ENCODE data around the gene SLC35E2B. TPM values are rescaled to one million over a fixed set of nuclear protein-coding genes. Genes with fewer than 3 reads are reported as not detected.

The SLC35E2B gene
- total and polyA plus RNA-seq, 2 donors (not counting 1 experiment from before 2014, with no cell fraction given), result 17.5 to 55.8 TPM

DNA sequence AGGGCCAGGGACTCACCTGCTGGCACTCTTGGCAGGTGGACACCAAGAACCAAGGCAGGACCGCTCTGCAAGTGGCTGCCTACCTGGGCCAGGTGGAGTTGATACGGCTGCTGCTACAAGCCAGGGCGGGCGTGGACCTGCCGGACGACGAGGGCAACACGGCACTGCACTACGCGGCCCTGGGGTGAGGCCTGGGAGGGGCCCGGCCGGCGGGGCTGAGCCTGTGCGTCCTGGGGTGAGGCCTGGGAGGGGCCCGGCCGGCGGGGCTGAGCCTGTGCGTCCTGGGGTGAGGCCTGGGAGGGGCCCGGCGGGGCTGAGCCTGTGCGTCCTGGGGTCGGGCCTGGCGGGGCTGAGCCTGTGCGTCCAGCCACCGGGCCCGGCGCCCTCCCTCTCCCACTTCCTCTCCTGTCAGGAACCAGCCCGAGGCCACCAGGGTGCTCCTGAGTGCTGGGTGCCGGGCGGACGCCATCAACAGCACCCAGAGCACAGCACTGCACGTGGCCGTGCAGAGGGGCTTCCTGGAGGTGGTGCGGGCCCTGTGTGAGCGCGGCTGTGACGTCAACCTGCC is 65.2 kb downstream of the SLC35E2B start:
- Histone ChIP-seq H2AFZ (ENCODE audit: low read length) (no peak overlapping the region), H4K20me1 (ENCODE audit: control insufficient read depth, extremely low read depth, insufficient read depth, low read length) (no peaks in the 10 kb centered on the region), H3K27ac (ENCODE audit: insufficient read depth, low read length) (no peak overlapping the region), H3K4me1 (ENCODE audit: control insufficient read depth, extremely low read depth, insufficient read depth, low read length) (no peaks in the 10 kb centered on the region), H3K27me3 (ENCODE audit: control insufficient read depth, insufficient read depth, low read length) (peaks cover 6% of the 10 kb centered on the region), H3K79me2 (ENCODE audit: control insufficient read depth, insufficient read depth, low read length) (no peaks in the 10 kb centered on the region), H3K9me3 (ENCODE audit: control insufficient read depth, insufficient read depth, low read depth, low read length) (no peaks in the 10 kb centered on the region), H3K9ac (ENCODE audit: insufficient read depth, low read length) (no peak overlapping the region), H3K4me3 (replicated peaks in 1 of 4; ENCODE audit: control extremely low read depth in 1 of 4, insufficient read depth in 1 of 4, low read depth in 3 of 4, low read length in 4 of 4) (no peak overlapping the region), H3K36me3 (ENCODE audit: control insufficient read depth, insufficient read depth, low read length) (peaks cover 8% of the 10 kb centered on the region), H3K4me2 (ENCODE audit: extremely low read depth, insufficient read depth, low read length) (no peak overlapping the region)
- TF ChIP-seq EZH2 (IDR thresholded peaks at IDR 0.05; ENCODE audit: low read length, missing control alignments), result no peak
- TF ChIP-seq CTCF (conservative IDR thresholded peaks at IDR 0.05 in 1 of 2, IDR thresholded peaks at IDR 0.05 in 1 of 2; ENCODE audit: low read depth in 1 of 2, low read length in 2 of 2), result no peak
- DNase-seq (ENCODE audit: low read depth in 2 of 2), result no peak

- no peak for DNase-seq (ENCODE audit: low read depth in 2 of 2)
- H3K9me3 ChIP-seq (ENCODE audit: control insufficient read depth, insufficient read depth, low read depth, low read length), result no peaks in the 10 kb centered on the region
- H3K4me1 ChIP-seq (ENCODE audit: control insufficient read depth, extremely low read depth, insufficient read depth, low read length), result no peaks in the 10 kb centered on the region
- H3K4me2 ChIP-seq (ENCODE audit: extremely low read depth, insufficient read depth, low read length), result no peak overlapping the region
- H3K27ac ChIP-seq (ENCODE audit: insufficient read depth, low read length), result no peak overlapping the region
- H3K36me3 ChIP-seq (ENCODE audit: control insufficient read depth, insufficient read depth, low read length), result peaks cover 8% of the 10 kb centered on the region
- no peaks in the 10 kb centered on the region for H4K20me1 ChIP-seq (ENCODE audit: control insufficient read depth, extremely low read depth, insufficient read depth, low read length)
- H3K9ac ChIP-seq (ENCODE audit: insufficient read depth, low read length), result no peak overlapping the region
- no peak overlapping the region for H2AFZ ChIP-seq (ENCODE audit: low read length)
- H3K79me2 ChIP-seq (ENCODE audit: control insufficient read depth, insufficient read depth, low read length), result no peaks in the 10 kb centered on the region
- no peak overlapping the region for H3K4me3 ChIP-seq (replicated peaks in 1 of 4; ENCODE audit: control extremely low read depth in 1 of 4, insufficient read depth in 1 of 4, low read depth in 3 of 4, low read length in 4 of 4)
- peaks cover 3% of the 10 kb centered on the region for H3K27me3 ChIP-seq (ENCODE audit: control insufficient read depth, insufficient read depth, low read length)
- TF ChIP-seq CTCF (conservative IDR thresholded peaks at IDR 0.05 in 1 of 2, IDR thresholded peaks at IDR 0.05 in 1 of 2; ENCODE audit: low read depth in 1 of 2, low read length in 2 of 2) (no peak), EZH2 (IDR thresholded peaks at IDR 0.05; ENCODE audit: low read length, missing control alignments) (no peak)
Measured at GRCh38 chr1:1626207-1627141, 66.1 kb downstream of the SLC35E2B start.

GRCh38 chr1:1625824-1626206 is 66.8 kb downstream of the SLC35E2B start:
- H3K4me1 ChIP-seq (ENCODE audit: control insufficient read depth, extremely low read depth, insufficient read depth, low read length), result no peaks in the 10 kb centered on the region
- no peaks in the 10 kb centered on the region for H4K20me1 ChIP-seq (ENCODE audit: control insufficient read depth, extremely low read depth, insufficient read depth, low read length)
- TF ChIP-seq CTCF (conservative IDR thresholded peaks at IDR 0.05 in 1 of 2, IDR thresholded peaks at IDR 0.05 in 1 of 2; ENCODE audit: low read depth in 1 of 2, low read length in 2 of 2) (no peak), EZH2 (IDR thresholded peaks at IDR 0.05; ENCODE audit: low read length, missing control alignments) (no peak)
- H3K79me2 ChIP-seq (ENCODE audit: control insufficient read depth, insufficient read depth, low read length), result no peaks in the 10 kb centered on the region
- H2AFZ ChIP-seq (ENCODE audit: low read length), result no peak overlapping the region
- no peak overlapping the region for H3K9ac ChIP-seq (ENCODE audit: insufficient read depth, low read length)
- H3K9me3 ChIP-seq (ENCODE audit: control insufficient read depth, insufficient read depth, low read depth, low read length), result no peaks in the 10 kb centered on the region
- H3K4me2 ChIP-seq (ENCODE audit: extremely low read depth, insufficient read depth, low read length), result no peak overlapping the region
- H3K27me3 ChIP-seq (ENCODE audit: control insufficient read depth, insufficient read depth, low read length), result no peaks in the 10 kb centered on the region
- no peak for DNase-seq (ENCODE audit: low read depth in 2 of 2)
- H3K27ac ChIP-seq (ENCODE audit: insufficient read depth, low read length), result no peak overlapping the region
- peaks cover 8% of the 10 kb centered on the region for H3K36me3 ChIP-seq (ENCODE audit: control insufficient read depth, insufficient read depth, low read length)
- no peak overlapping the region for H3K4me3 ChIP-seq (replicated peaks in 1 of 4; ENCODE audit: control extremely low read depth in 1 of 4, insufficient read depth in 1 of 4, low read depth in 3 of 4, low read length in 4 of 4)
